ENCODE data around the gene IGF2R. TPM values are rescaled to one million over a fixed set of nuclear protein-coding genes. Genes with fewer than 3 reads are reported as not detected.
A peak's percentile ranks its signal among the peaks of the same experiment; 100 is the strongest.

Gene IGF2R
- total and polyA plus RNA-seq, 2 donors from 2014 or later = 23.7 to 88.6 TPM

GRCh38 chr6:160044687-160045086 is 75.8 kb downstream of the IGF2R start:
- H3K9me3 ChIP-seq (ENCODE audit: control insufficient read depth in 2 of 3, insufficient read depth in 1 of 3, low read length in 3 of 3) = no peaks in the 10 kb centered on the region
- peaks cover 0 to 18% (median 9%) of the 10 kb centered on the region in 3 donors for H3K4me1 ChIP-seq (ENCODE audit: control insufficient read depth in 2 of 3, insufficient read depth in 2 of 3, low read depth in 1 of 3, low read length in 3 of 3)
- peaks cover 12 to 79% (median 53%) of the 10 kb centered on the region in 3 donors for H3K36me3 ChIP-seq (ENCODE audit: control insufficient read depth in 2 of 3, insufficient read depth in 3 of 3, low read length in 3 of 3)
- no peak overlapping the region for H3K27ac ChIP-seq (ENCODE audit: low read depth in 2 of 2, low read length in 2 of 2)
- no peak overlapping the region for H3K9ac ChIP-seq (ENCODE audit: low read length in 3 of 3)
- no peak overlapping the region for H3K4me3 ChIP-seq (ENCODE audit: low read length in 3 of 3)
- H3K27me3 ChIP-seq (ENCODE audit: control insufficient read depth, insufficient read depth, low read length) = no peaks in the 10 kb centered on the region
- no peak for TF ChIP-seq CTCF (IDR thresholded peaks at IDR 0.05; ENCODE audit: borderline replicate concordance, extremely low read depth, insufficient read depth)
- intact Hi-C loops (cut with DNase I) = no loop called here
- no peak for FAIRE-seq
- DNase-seq = no peak

GRCh38 chr6:160048471-160048870 is 79.6 kb downstream of the IGF2R start:
- H3K27me3 ChIP-seq (ENCODE audit: control insufficient read depth, insufficient read depth, low read length) = no peaks in the 10 kb centered on the region
- FAIRE-seq (no peak), DNase-seq (peak in 1 of 5 donors; percentile 6)
- intact Hi-C loops (cut with DNase I) = no loop called here
- no peaks in the 10 kb centered on the region for H3K9me3 ChIP-seq (ENCODE audit: control insufficient read depth in 2 of 3, insufficient read depth in 1 of 3, low read length in 3 of 3)
- TF ChIP-seq CTCF (IDR thresholded peaks at IDR 0.05; ENCODE audit: borderline replicate concordance, extremely low read depth, insufficient read depth) = no peak
- no peak overlapping the region for H3K27ac ChIP-seq (ENCODE audit: low read depth in 2 of 2, low read length in 2 of 2)
- no peak overlapping the region for H3K4me3 ChIP-seq (ENCODE audit: low read length in 3 of 3)
- peaks cover 0 to 3% (median 0%) of the 10 kb centered on the region in 3 donors for H3K4me1 ChIP-seq (ENCODE audit: control insufficient read depth in 2 of 3, insufficient read depth in 2 of 3, low read depth in 1 of 3, low read length in 3 of 3)
- peaks cover 10 to 77% (median 60%) of the 10 kb centered on the region in 3 donors for H3K36me3 ChIP-seq (ENCODE audit: control insufficient read depth in 2 of 3, insufficient read depth in 3 of 3, low read length in 3 of 3)
- no peak overlapping the region for H3K9ac ChIP-seq (ENCODE audit: low read length in 3 of 3)

- no peak for TF ChIP-seq CTCF (IDR thresholded peaks at IDR 0.05; ENCODE audit: borderline replicate concordance, extremely low read depth, insufficient read depth)
- H3K27ac ChIP-seq (ENCODE audit: low read depth in 2 of 2, low read length in 2 of 2) = no peak overlapping the region
- H3K9ac ChIP-seq (ENCODE audit: low read length in 3 of 3) = no peak overlapping the region
- H3K27me3 ChIP-seq (ENCODE audit: control insufficient read depth, insufficient read depth, low read length) = no peaks in the 10 kb centered on the region
- DNase-seq = no peak
- no peaks in the 10 kb centered on the region for H3K9me3 ChIP-seq (ENCODE audit: control insufficient read depth in 2 of 3, insufficient read depth in 1 of 3, low read length in 3 of 3)
- H3K4me1 ChIP-seq (ENCODE audit: control insufficient read depth in 2 of 3, insufficient read depth in 2 of 3, low read depth in 1 of 3, low read length in 3 of 3) = no peaks in the 10 kb centered on the region
- H3K4me3 ChIP-seq (ENCODE audit: low read length in 3 of 3) = no peak overlapping the region
- peaks cover 8 to 81% (median 57%) of the 10 kb centered on the region in 3 donors for H3K36me3 ChIP-seq (ENCODE audit: control insufficient read depth in 2 of 3, insufficient read depth in 3 of 3, low read length in 3 of 3)
- FAIRE-seq = no peak
- intact Hi-C loops (cut with DNase I) = no loop called here
These were observed 80.5 kb downstream of the IGF2R start for GRCh38 chr6:160049346-160049745.

DNA sequence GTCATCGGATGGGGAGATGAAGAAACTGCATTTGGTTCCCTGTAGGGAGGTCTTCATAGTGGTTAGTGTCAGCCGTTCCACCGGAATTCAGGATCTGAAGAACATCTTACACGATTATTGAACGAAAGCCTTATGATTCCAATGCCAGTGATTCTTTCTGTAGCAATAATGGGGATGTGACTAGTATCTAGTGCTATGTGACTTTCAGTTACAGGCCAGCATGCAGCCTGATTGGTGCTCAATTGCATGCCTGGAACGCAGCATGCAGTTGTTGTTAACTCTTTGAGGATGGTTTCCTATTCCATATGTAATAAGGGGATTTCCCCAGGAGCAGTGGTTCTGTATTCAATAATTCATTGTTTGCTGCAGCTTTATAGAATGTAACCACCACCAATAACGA is 81.1 kb downstream of the IGF2R start:
- Histone ChIP-seq H3K36me3 (ENCODE audit: control insufficient read depth in 2 of 3, insufficient read depth in 3 of 3, low read length in 3 of 3) (peaks cover 5 to 81% (median 61%) of the 10 kb centered on the region in 3 donors), H3K9me3 (ENCODE audit: control insufficient read depth in 2 of 3, insufficient read depth in 1 of 3, low read length in 3 of 3) (no peaks in the 10 kb centered on the region), H3K4me1 (ENCODE audit: control insufficient read depth in 2 of 3, insufficient read depth in 2 of 3, low read depth in 1 of 3, low read length in 3 of 3) (no peaks in the 10 kb centered on the region), H3K27me3 (ENCODE audit: control insufficient read depth, insufficient read depth, low read length) (no peaks in the 10 kb centered on the region), H3K9ac (ENCODE audit: low read length in 3 of 3) (no peak overlapping the region), H3K27ac (ENCODE audit: low read depth in 2 of 2, low read length in 2 of 2) (no peak overlapping the region), H3K4me3 (ENCODE audit: low read length in 3 of 3) (no peak overlapping the region)
- intact Hi-C loops (cut with DNase I) = no loop called here
- FAIRE-seq (no peak), DNase-seq (no peak)
- no peak for TF ChIP-seq CTCF (IDR thresholded peaks at IDR 0.05; ENCODE audit: borderline replicate concordance, extremely low read depth, insufficient read depth)

All from kidney (tissue), 14 donors.